GM04504 (cell line): ENCODE data around the gene CHD9NB.

Experiments used
- DNase-seq: peaks from one replicate; pipeline ENCODE4 v3.0.0-alpha.2; 2012; ENCODE audit warnings: low read depth

CHD9NB gene

GRCh38 chr16:53029971-53030370 lies 22.7 kb downstream of the CHD9NB start:
- no peak for DNase-seq

- no peak for DNase-seq
Observed at GRCh38 chr16:53024045-53024444, 28.7 kb downstream of the CHD9NB start.

GRCh38 chr16:53022374-53022773 lies 30.3 kb downstream of the CHD9NB start:
- peak; percentile 16 for DNase-seq

- DNase-seq: no peak
Observed at GRCh38 chr16:53018834-53019416, 33.8 kb downstream of the CHD9NB start.

- DNase-seq: no peak
Observed at GRCh38 chr16:53014287-53014686, 38.4 kb downstream of the CHD9NB start.

- DNase-seq: no peak
Observed at GRCh38 chr16:53007095-53007494, 45.6 kb downstream of the CHD9NB start.

- no peak for DNase-seq
Observed at GRCh38 chr16:52997922-52998321, 54.8 kb downstream of the CHD9NB start.

- DNase-seq: no peak
Observed at GRCh38 chr16:52994942-52995341, 57.8 kb downstream of the CHD9NB start.

GRCh38 chr16:52993179-52993578 lies 59.5 kb downstream of the CHD9NB start:
- DNase-seq: no peak

- no peak for DNase-seq
Observed at GRCh38 chr16:52991572-52991971, 61.1 kb downstream of the CHD9NB start.
